ENCODE data around the gene RPL6.

GRCh38 chr12:112370868-112371510 is 38.4 kb downstream of the RPL6 start:
- TF ChIP-seq CTCF (IDR thresholded peaks at IDR 0.05), result no peak
- no peak for TF ChIP-seq REST (IDR thresholded peaks at IDR 0.05; ENCODE audit: insufficient read depth in 1 of 2, low read depth in 2 of 2, low read length in 1 of 2)

Measured in Panc1 (cell line).